Activated gamma-delta T cell treated with Interleukin-2 at 50 U/mL for 16 hours (primary cell): Measurements from ENCODE around the gene ZMPSTE24.
"Not testable (repeated sequence)": the region's sequence is repeated elsewhere in the genome, so short reads cannot be mapped to it uniquely, and the experiment has no call there.

Experiments
- DNase-seq: peaks from one replicate; pipeline ENCODE4 v3.0.0-alpha.2; 2020

Gene ZMPSTE24

GRCh38 chr1:40257688-40258444, at the start of gene ZMPSTE24:
Gene ZMPSTE24, plus strand, starts transcription at chr1:40258236. Its CDS starts 36 bp downstream, at chr1:40258272.
- peak; percentile 96 for DNase-seq

- DNase-seq = no peak
These were observed 47.4 kb upstream of the ZMPSTE24 start for GRCh38 chr1:40210511-40211204.

GRCh38 chr1:40218333-40218732, 39.7 kb upstream of the ZMPSTE24 start:
- DNase-seq = no peak

GRCh38 chr1:40221471-40221905, 36.5 kb upstream of the ZMPSTE24 start:
- DNase-seq = not testable (repeated sequence)

GRCh38 chr1:40221977-40222772, 35.9 kb upstream of the ZMPSTE24 start:
- DNase-seq = no peak

GRCh38 chr1:40224040-40224439, 34.0 kb upstream of the ZMPSTE24 start:
- no peak for DNase-seq

GRCh38 chr1:40226192-40226591, 31.8 kb upstream of the ZMPSTE24 start:
- DNase-seq = no peak

GRCh38 chr1:40232444-40232843, 25.6 kb upstream of the ZMPSTE24 start:
- DNase-seq = peak; percentile 13

- no peak for DNase-seq
These were observed 18.4 kb upstream of the ZMPSTE24 start for GRCh38 chr1:40239626-40240025.

- DNase-seq = no peak
These were observed 17.6 kb upstream of the ZMPSTE24 start for GRCh38 chr1:40240390-40240789.

- no peak for DNase-seq
These were observed 16.7 kb upstream of the ZMPSTE24 start for GRCh38 chr1:40241362-40241761.

GRCh38 chr1:40243351-40243750, 14.7 kb upstream of the ZMPSTE24 start:
- no peak for DNase-seq

GRCh38 chr1:40244138-40244744, 13.8 kb upstream of the ZMPSTE24 start:
- no peak for DNase-seq

GRCh38 chr1:40245686-40246085, 12.3 kb upstream of the ZMPSTE24 start:
- DNase-seq = no peak

GRCh38 chr1:40247655-40248054, 10.4 kb upstream of the ZMPSTE24 start, which contains the start of gene TMCO2:
Gene TMCO2, plus strand, starts transcription at chr1:40247937. Its CDS starts 57 bp downstream, at chr1:40247994.
- DNase-seq = no peak

- no peak for DNase-seq
These were observed 9.6 kb upstream of the ZMPSTE24 start for GRCh38 chr1:40248412-40248811.

- DNase-seq = no peak
These were observed 6.6 kb upstream of the ZMPSTE24 start for GRCh38 chr1:40251456-40251855.

- DNase-seq = no peak
These were observed 5.4 kb upstream of the ZMPSTE24 start for GRCh38 chr1:40252601-40253000.

GRCh38 chr1:40255231-40255630, 2.8 kb upstream of the ZMPSTE24 start:
- no peak for DNase-seq

- DNase-seq = no peak
These were observed 1.5 kb upstream of the ZMPSTE24 start for GRCh38 chr1:40256401-40257084.

GRCh38 chr1:40257313-40257687, 736 bp upstream of the ZMPSTE24 start:
- DNase-seq = peak; percentile 6

- no peak for DNase-seq
These were observed 371 bp downstream of the ZMPSTE24 start for GRCh38 chr1:40258445-40258769.
